H1 (cell line): ENCODE results near the gene NMB. TPM values are rescaled to one million over a fixed set of nuclear protein-coding genes. Genes with fewer than 3 reads are reported as not detected.

Experiments
- CTCF ChIA-PET: fragments of 300-600 bp; sonication (Branson Sonifier 250); formaldehyde crosslinking; loops from one replicate; lab custom pipeline; 2021; ENCODE audit not compliant: partially characterized antibody; lab: Charles Lee
- POLR2A ChIA-PET: fragments of 300-600 bp; sonication (Branson Sonifier 250); formaldehyde crosslinking; loops from one replicate; lab custom pipeline; 2021; ENCODE audit warnings: inconsistent platforms; ENCODE audit not compliant: partially characterized antibody; lab: Charles Lee
- DNase-seq, 2 experiments: peaks; one replicate each; pipeline versions ENCODE4 v3.0.0 to v3.0.0-alpha.2; 2010 to 2022; ENCODE audit warnings: low spot score in 2 of 2, low read depth in 1 of 2, mixed read lengths in 1 of 2
- FAIRE-seq: peaks from 2 replicates; lab custom pipeline; 2011; peaks lifted over from hg19 to GRCh38; lab: Jason Lieb, UNC
- H2AFZ ChIP-seq: 2 replicates; pipeline ENCODE4 v1.8.1; 2012; ENCODE audit warnings: low read length, inconsistent platforms
- H2AK5ac ChIP-seq: 2 replicates; pipeline ENCODE4 v1.6.1; 2013; ENCODE audit warnings: low read depth, low read length
- H2BK120ac ChIP-seq: replicated peaks from 2 replicates; pipeline ENCODE3; 2013; ENCODE audit warnings: low read depth, low read length, inconsistent platforms
- H2BK12ac ChIP-seq: 2 replicates; pipeline ENCODE4 v1.6.1; 2013; ENCODE audit warnings: low read depth, low read length
- H2BK15ac ChIP-seq: 2 replicates; pipeline ENCODE4 v1.6.1; 2013; ENCODE audit warnings: low read length
- H2BK20ac ChIP-seq: 2 replicates; pipeline ENCODE4 v1.6.1; 2013; ENCODE audit warnings: low read length
- H2BK5ac ChIP-seq: 2 replicates; pipeline ENCODE4 v1.6.1; 2013; ENCODE audit warnings: low read depth, low read length
- H3K14ac ChIP-seq: 2 replicates; pipeline ENCODE4 v1.6.1; 2013; ENCODE audit warnings: inconsistent platforms; ENCODE audit not compliant: insufficient read length
- H3K18ac ChIP-seq: 2 replicates; pipeline ENCODE4 v1.6.1; 2013; ENCODE audit warnings: low read length; ENCODE audit errors: extremely low read depth
- H3K23ac ChIP-seq: 2 replicates; pipeline ENCODE4 v1.6.1; 2013; ENCODE audit warnings: inconsistent platforms; ENCODE audit not compliant: insufficient read length
- H3K23me2 ChIP-seq: 2 replicates; pipeline ENCODE4 v1.6.1; 2013; ENCODE audit warnings: low read depth, low read length
- H3K27ac ChIP-seq: 2 replicates; pipeline ENCODE4 v1.6.1; 2011; ENCODE audit warnings: low read depth, low read length, inconsistent platforms
- H3K27me3 ChIP-seq, 4 experiments: replicated peaks in 1 of 4; 1 replicate in 1 of 4; 2 replicates in 3 of 4; pipeline versions ENCODE4 v1.6.1 to v1.8.1; 2011 to 2013; ENCODE audit warnings: low read length in 3 of 4, mild to moderate bottlenecking in 3 of 4, inconsistent platforms in 2 of 4, mixed read lengths in 2 of 4, moderate library complexity in 1 of 4; ENCODE audit not compliant: control insufficient read depth in 3 of 4, insufficient read depth in 3 of 4; ENCODE audit errors: extremely low read depth in 1 of 4
- H3K36me3 ChIP-seq, 4 experiments: 2 replicates each; pipeline versions ENCODE4 v1.6.1 to v1.8.1; 2011 to 2013; ENCODE audit warnings: mild to moderate bottlenecking in 4 of 4, low read length in 3 of 4, moderate library complexity in 2 of 4, control low read depth in 1 of 4, inconsistent platforms in 1 of 4; ENCODE audit not compliant: insufficient read depth in 4 of 4, control insufficient read depth in 2 of 4
- H3K4ac ChIP-seq: replicated peaks from 2 replicates; pipeline ENCODE3; 2013; ENCODE audit warnings: low read length, low read depth, mixed read lengths, inconsistent platforms; ENCODE audit not compliant: insufficient read length
- H3K4me1 ChIP-seq, 4 experiments: replicated peaks in 1 of 4; 1 replicate in 1 of 4; 2 replicates in 3 of 4; pipeline versions ENCODE4 v1.6.1 to v1.8.1; 2011 to 2013; ENCODE audit warnings: low read length in 3 of 4, inconsistent platforms in 2 of 4, mixed read lengths in 1 of 4; ENCODE audit not compliant: insufficient read depth in 4 of 4, control insufficient read depth in 3 of 4
- H3K4me2 ChIP-seq, 2 experiments: 2 replicates each; pipeline versions ENCODE4 v1.6.1 to v1.8.1; 2011 to 2013; ENCODE audit warnings: low read depth in 2 of 2, low read length in 2 of 2, control low read depth in 1 of 2, inconsistent platforms in 1 of 2, mild to moderate bottlenecking in 1 of 2; ENCODE audit not compliant: insufficient read depth in 1 of 2
- H3K4me3 ChIP-seq, 4 experiments: fragments of 200-600, 300-600 bp in 1 of 4; sonication (generic), shearing (Covaris generic), sonication (Bioruptor Twin) in 1 of 4; 2 replicates each; pipeline versions ENCODE4 v1.5.1 to v1.8.1; 2011 to 2016; ENCODE audit warnings: low read length in 4 of 4, low read depth in 3 of 4, control low read depth in 2 of 4, inconsistent platforms in 2 of 4, mild to moderate bottlenecking in 2 of 4, mixed read lengths in 1 of 4, moderate library complexity in 1 of 4; ENCODE audit not compliant: insufficient read depth in 2 of 4; ENCODE audit errors: extremely low read depth in 1 of 4
- H3K56ac ChIP-seq: replicated peaks from 2 replicates; pipeline ENCODE3; 2013; ENCODE audit warnings: low read depth, mild to moderate bottlenecking, mixed read lengths, low read length, inconsistent platforms; ENCODE audit not compliant: insufficient read length
- H3K79me1 ChIP-seq: 2 replicates; pipeline ENCODE4 v1.6.1; 2013; ENCODE audit warnings: low read depth, low read length, control low read depth
- H3K79me2 ChIP-seq, 2 experiments: 2 replicates each; pipeline versions ENCODE4 v1.6.1 to v1.8.1; 2012 to 2013; ENCODE audit warnings: low read length in 2 of 2, mild to moderate bottlenecking in 2 of 2, inconsistent platforms in 1 of 2; ENCODE audit not compliant: insufficient read depth in 2 of 2, control insufficient read depth in 1 of 2
- H3K9ac ChIP-seq, 4 experiments: replicated peaks in 1 of 4; 1 replicate in 1 of 4; 2 replicates in 3 of 4; pipeline versions ENCODE4 v1.6.1 to v1.8.1; 2011 to 2013; ENCODE audit warnings: low read depth in 3 of 4, low read length in 3 of 4, control low read depth in 2 of 4, mild to moderate bottlenecking in 2 of 4, moderate library complexity in 2 of 4, inconsistent platforms in 1 of 4; ENCODE audit errors: extremely low read depth in 1 of 4
- H3K9me3 ChIP-seq, 2 experiments: 2 replicates each; pipeline versions ENCODE4 v1.6.1 to v1.8.1; 2012 to 2013; ENCODE audit warnings: mild to moderate bottlenecking in 2 of 2, moderate library complexity in 2 of 2, control low read depth in 1 of 2, inconsistent platforms in 1 of 2, low read depth in 1 of 2, low read length in 1 of 2, mixed read lengths in 1 of 2; ENCODE audit not compliant: insufficient read depth in 2 of 2
- H4K20me1 ChIP-seq, 2 experiments: replicated peaks in 1 of 2; 2 replicates each; pipeline versions ENCODE3 to v1.8.1; 2011 to 2013; ENCODE audit warnings: inconsistent platforms in 2 of 2, low read length in 2 of 2, mild to moderate bottlenecking in 1 of 2; ENCODE audit not compliant: insufficient read depth in 2 of 2, control insufficient read depth in 1 of 2
- H4K5ac ChIP-seq: 2 replicates; pipeline ENCODE4 v1.6.1; 2013; ENCODE audit warnings: low read length, low read depth, mixed read lengths, inconsistent platforms; ENCODE audit not compliant: insufficient read length
- H4K8ac ChIP-seq: 2 replicates; pipeline ENCODE4 v1.8.0; 2013; ENCODE audit warnings: mild to moderate bottlenecking, moderate library complexity, low read length, inconsistent platforms; ENCODE audit not compliant: insufficient read depth; ENCODE audit errors: extremely low read depth
- H4K91ac ChIP-seq: replicated peaks from 2 replicates; pipeline ENCODE3; 2013; ENCODE audit warnings: low read length, mixed read lengths, inconsistent platforms; ENCODE audit not compliant: insufficient read length
- CHD2 ChIP-seq: IDR thresholded peaks from 2 replicates; pipeline ENCODE4 v1.6.1; 2012; ENCODE audit warnings: low read length, improper control_type of control experiment
- CTBP2 ChIP-seq: IDR thresholded peaks from 2 replicates; pipeline ENCODE4 v1.7.0; 2011; ENCODE audit warnings: borderline replicate concordance, mild to moderate bottlenecking, moderate library complexity, mixed read lengths, low read length; ENCODE audit not compliant: insufficient read depth, insufficient read length
- GABPA ChIP-seq: IDR thresholded peaks from 2 replicates; pipeline ENCODE4 v1.6.1; 2011; ENCODE audit warnings: mild to moderate bottlenecking, low read length, moderate library complexity, borderline replicate concordance; ENCODE audit not compliant: insufficient read depth
- JUN ChIP-seq: IDR thresholded peaks from 2 replicates; pipeline ENCODE4 v1.6.1; 2011; ENCODE audit warnings: low read depth, mild to moderate bottlenecking, improper control_type of control experiment, low read length
- PHF8 ChIP-seq: fragments of 200-600 bp; sonication (generic); conservative IDR thresholded peaks from 2 replicates; pipeline ENCODE4 v1.7.1; 2012; ENCODE audit warnings: low read depth, mild to moderate bottlenecking, inconsistent platforms, low read length, moderate library complexity
- POU5F1 ChIP-seq: IDR thresholded peaks from 2 replicates; pipeline ENCODE4 v1.6.1; 2011; ENCODE audit warnings: low read depth, mild to moderate bottlenecking, low read length, moderate library complexity
- RXRA ChIP-seq: IDR thresholded peaks from 2 replicates; pipeline ENCODE4 v1.6.1; 2011; ENCODE audit warnings: low read depth, mild to moderate bottlenecking, low read length, moderate library complexity; ENCODE audit not compliant: insufficient read depth
- SRF ChIP-seq: IDR thresholded peaks from 2 replicates; pipeline ENCODE4 v1.6.1; 2011; ENCODE audit warnings: mild to moderate bottlenecking, low read depth, low read length, moderate library complexity
- WGBS, 2 experiments: shearing (Covaris generic) in 1 of 2; methylation state at CpG; one replicate each; pipeline versions ENCODE4 v1.1.6 to v1.1.7; 2013 to 2015; ENCODE audit warnings: low lambda C conversion rate in 2 of 2, mixed read lengths in 2 of 2, inconsistent platforms in 1 of 2, low coverage in 1 of 2, missing lambda C conversion rate in 1 of 2; ENCODE audit not compliant: insufficient replicate concordance in 2 of 2, insufficient coverage in 1 of 2, insufficient read length in 1 of 2; ENCODE audit errors: extremely low coverage in 1 of 2, missing lambda C conversion rate in 1 of 2; 5-methylcytosine and 5-hydroxymethylcytosine counted together
- polyA plus RNA-seq, 7 experiments: library from polyadenylated mRNA; depleted of rRNA in 3 of 7; stranded (reverse) in 5 of 7; unstranded in 2 of 7; fragments of >200 nt in 5 of 7; fragments of 200-250 nt in 2 of 7; gene quantifications; 1 replicate in 5 of 7; 2 replicates in 1 of 7; 4 replicates in 1 of 7; pipeline versions ENCODE4 v1.2.1 to v1.2.3, GENCODE V29; 2011 to 2013; ENCODE audit warnings: missing spikeins in 2 of 7, mixed read lengths in 2 of 7
- total RNA-seq: library from RNA; stranded (reverse); fragmentation: NEBNext Ultra II Directional; extraction: Animal tissue kit (Norgen Biotek cat#: 25700); gene quantifications from 2 replicates; pipeline ENCODE4 v1.2.1, GENCODE V29; 2021
- TF ChIP-seq, protein P1 (sequence below), 3 experiments: IDR thresholded peaks; 1 replicate in 2 of 3; 2 replicates in 1 of 3; pipeline versions ENCODE4 v1.5.1 to v1.6.1; 2011; ENCODE audit warnings: low read length in 3 of 3, mild to moderate bottlenecking in 3 of 3, inconsistent platforms in 2 of 3, low read depth in 1 of 3, moderate library complexity in 1 of 3; ENCODE audit not compliant: insufficient read depth in 1 of 3; ENCODE audit errors: control extremely low read depth in 1 of 3

The NMB gene
- total and polyA plus RNA-seq, 2 of the 8 experiments (the other 6 are each of a cell fraction or from before 2014, with no cell fraction given) = 9.3 to 13.6 TPM

DNA sequence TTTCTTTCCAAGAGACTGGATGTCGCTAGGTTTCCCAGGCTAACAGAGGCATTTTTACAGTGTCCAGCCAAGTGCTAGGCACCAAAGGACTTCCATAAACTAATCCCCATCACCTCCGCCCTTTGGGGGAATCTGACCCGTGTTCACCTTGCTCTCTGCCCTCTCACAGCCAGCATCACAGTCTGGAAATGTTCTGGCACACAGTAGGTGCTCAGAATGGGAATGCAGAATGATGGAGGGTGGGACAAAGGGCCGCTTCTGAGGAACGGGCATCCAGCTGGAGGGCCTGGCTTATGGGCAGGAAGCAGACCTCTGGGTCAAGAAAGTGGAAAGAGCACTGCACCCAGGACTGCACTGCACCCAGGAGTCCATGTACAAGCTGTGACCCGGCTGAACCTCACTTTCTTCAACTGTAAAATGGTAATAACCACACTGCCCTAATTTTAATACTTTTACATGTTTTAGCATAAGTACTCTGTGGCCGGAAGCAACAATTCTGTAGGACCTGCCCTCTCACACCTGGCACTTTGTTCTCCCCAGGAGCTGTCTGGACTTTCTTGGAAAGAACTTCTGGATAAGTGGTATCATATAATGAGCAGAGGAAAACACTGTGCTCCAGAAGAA is 901 bp upstream of the NMB start:
- H3K4me2 ChIP-seq = peak overlapping the region; percentile 91
- TF ChIP-seq CTBP2 (no peak), JUN (no peak), RXRA (no peak), PHF8 (no peak), POU5F1 (no peak), CHD2 (no peak), GABPA (no peak), SRF (no peak)
- TF ChIP-seq, protein P1, sequence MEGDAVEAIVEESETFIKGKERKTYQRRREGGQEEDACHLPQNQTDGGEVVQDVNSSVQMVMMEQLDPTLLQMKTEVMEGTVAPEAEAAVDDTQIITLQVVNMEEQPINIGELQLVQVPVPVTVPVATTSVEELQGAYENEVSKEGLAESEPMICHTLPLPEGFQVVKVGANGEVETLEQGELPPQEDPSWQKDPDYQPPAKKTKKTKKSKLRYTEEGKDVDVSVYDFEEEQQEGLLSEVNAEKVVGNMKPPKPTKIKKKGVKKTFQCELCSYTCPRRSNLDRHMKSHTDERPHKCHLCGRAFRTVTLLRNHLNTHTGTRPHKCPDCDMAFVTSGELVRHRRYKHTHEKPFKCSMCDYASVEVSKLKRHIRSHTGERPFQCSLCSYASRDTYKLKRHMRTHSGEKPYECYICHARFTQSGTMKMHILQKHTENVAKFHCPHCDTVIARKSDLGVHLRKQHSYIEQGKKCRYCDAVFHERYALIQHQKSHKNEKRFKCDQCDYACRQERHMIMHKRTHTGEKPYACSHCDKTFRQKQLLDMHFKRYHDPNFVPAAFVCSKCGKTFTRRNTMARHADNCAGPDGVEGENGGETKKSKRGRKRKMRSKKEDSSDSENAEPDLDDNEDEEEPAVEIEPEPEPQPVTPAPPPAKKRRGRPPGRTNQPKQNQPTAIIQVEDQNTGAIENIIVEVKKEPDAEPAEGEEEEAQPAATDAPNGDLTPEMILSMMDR (IDR thresholded peaks at IDR 0.05; ENCODE audit: control extremely low read depth in 1 of 3, insufficient read depth in 1 of 3, low read depth in 1 of 3, low read length in 3 of 3) = no peak

More for the DNA sequence above, 901 bp upstream of the NMB start:
- H2BK5ac ChIP-seq = no peak overlapping the region
- no peak overlapping the region for H2BK120ac ChIP-seq
- H3K79me2 ChIP-seq = peaks cover 0 to under 1% of the 10 kb centered on the region in 2 experiments; a peak in 1 of 4 replicates
- H2AK5ac ChIP-seq = no peak overlapping the region
- H4K91ac ChIP-seq = no peak overlapping the region
- no peaks in the 10 kb centered on the region for H3K9me3 ChIP-seq
- peak overlapping the region; percentile 62; the same call in 1 of the 2 replicates for H4K8ac ChIP-seq
- H3K27me3 ChIP-seq = peaks cover 0 to 13% (median 9%) of the 10 kb centered on the region in 4 experiments; a peak in 5 of 7 replicates
- DNase-seq (no peak), FAIRE-seq (no peak)
- ChIA-PET POLR2A (interaction anchor here (0.6 to 2.0 kb wide), 9 partner anchors 10 to 347 kb away, joined by 3 to 10 read pairs (median 4); partner anchors contain the start of genes SEC11A and ZSCAN2), CTCF (interaction anchor here (0.6 to 10.6 kb wide), 26 partner anchors 16 to 269 kb away, joined by 3 to 86 read pairs (median 4); partner anchors contain the start of gene SEC11A)
- H3K18ac ChIP-seq = no peak overlapping the region
- no peak overlapping the region for H2BK15ac ChIP-seq
- H2AFZ ChIP-seq = no peak overlapping the region
- peaks cover 0 to 16% (median 13%) of the 10 kb centered on the region in 4 experiments; a peak in 6 of 7 replicates for H3K4me1 ChIP-seq
- WGBS, 2 experiments = 67% methylated on average over 7 of the region's 7 CpGs; no CpG with 5 or more reads in 1 of the 2 experiments
- H2BK12ac ChIP-seq = no peak overlapping the region
- H3K79me1 ChIP-seq = 0 out of 2 replicates have a peak, but pooled peaks cover 2% of the 10 kb centered on the region
- peak overlapping the region; percentile 17 to 74 (median 39); a peak in 5 of 8 replicates for H3K4me3 ChIP-seq
- no peak overlapping the region for H3K56ac ChIP-seq
- no peak overlapping the region for H2BK20ac ChIP-seq
- no peak overlapping the region for H3K14ac ChIP-seq
- H3K4ac ChIP-seq = no peak overlapping the region
- no peak overlapping the region for H3K27ac ChIP-seq
- H4K20me1 ChIP-seq = peaks cover 0 to 2% of the 10 kb centered on the region in 2 experiments
- H3K23me2 ChIP-seq = peaks cover 5% of the 10 kb centered on the region; the same call in 1 of the 2 replicates
- H3K36me3 ChIP-seq = no peaks in the 10 kb centered on the region
- no peak overlapping the region for H3K9ac ChIP-seq
- no peak overlapping the region for H4K5ac ChIP-seq
- H3K23ac ChIP-seq = peak overlapping the region; percentile 12
